ENCODE results near the gene SSRP1.

The SSRP1 gene

GRCh38 chr11:57359896-57360690 is 24.4 kb upstream of the SSRP1 start:
- DNase-seq, result no peak

DNA sequence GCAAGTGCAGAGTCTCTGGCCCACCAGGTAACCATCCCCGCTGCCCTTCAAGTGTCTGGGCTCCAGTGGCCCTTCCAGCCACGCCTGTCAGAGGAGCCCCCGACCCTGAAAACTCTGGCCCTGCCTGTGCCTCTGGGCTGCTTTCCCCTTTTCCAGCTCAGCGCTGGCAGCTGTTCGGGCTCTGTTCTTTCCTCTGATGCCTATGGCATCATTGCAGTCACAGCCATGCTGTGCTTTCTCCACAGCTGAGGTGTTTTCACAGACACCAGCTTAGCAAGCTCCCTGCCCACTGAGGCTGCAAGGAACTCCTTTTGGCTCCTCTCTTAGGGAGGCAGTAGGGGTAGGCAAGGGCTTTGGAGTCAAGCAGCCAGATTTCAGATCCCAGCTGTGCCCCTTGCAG is 23.7 kb upstream of the SSRP1 start:
- no peak for DNase-seq

DNA sequence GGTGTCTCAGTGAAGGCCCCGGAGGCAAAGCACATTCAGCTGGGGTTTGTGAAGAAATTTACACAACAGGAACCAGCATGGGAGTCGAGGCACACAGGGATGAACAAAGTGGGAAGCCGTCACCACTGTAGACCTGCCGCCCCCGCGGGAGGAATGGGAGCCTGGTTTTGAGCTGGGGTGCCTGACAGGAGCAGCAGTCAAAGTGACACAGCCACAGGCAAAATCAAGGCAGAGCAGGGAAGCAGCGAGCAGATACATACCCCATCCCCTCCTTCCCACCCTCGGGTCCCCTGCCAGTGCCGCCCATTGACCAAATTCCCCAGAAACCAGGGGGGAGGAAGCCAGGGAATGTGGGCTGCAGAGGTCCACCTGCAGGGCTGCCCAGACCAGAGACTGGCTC is 23.3 kb upstream of the SSRP1 start:
- DNase-seq, result no peak

GRCh38 chr11:57358543-57358961 is 22.9 kb upstream of the SSRP1 start:
- peak in 1 of 2 donors; percentile 41 for DNase-seq

DNA sequence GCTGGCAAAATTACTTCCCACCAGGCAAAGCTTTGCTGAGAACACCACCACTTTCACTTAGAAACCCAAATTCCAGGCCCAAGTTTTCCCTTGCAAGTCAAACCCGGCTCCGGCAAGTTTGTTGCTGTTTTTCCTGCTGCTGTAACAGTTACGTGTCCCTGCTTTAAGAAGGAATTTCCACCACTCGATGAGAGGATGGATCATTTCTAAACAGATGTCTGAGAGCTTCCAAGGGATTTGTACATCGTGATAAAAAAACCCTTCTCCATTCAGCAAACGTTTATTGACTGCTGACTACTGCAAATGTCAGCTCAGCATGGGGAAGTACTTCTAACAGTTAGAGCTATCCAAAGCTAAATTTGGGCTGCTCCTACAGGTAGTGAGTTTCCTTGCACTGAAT is 22.2 kb upstream of the SSRP1 start:
- no peak for DNase-seq

DNA sequence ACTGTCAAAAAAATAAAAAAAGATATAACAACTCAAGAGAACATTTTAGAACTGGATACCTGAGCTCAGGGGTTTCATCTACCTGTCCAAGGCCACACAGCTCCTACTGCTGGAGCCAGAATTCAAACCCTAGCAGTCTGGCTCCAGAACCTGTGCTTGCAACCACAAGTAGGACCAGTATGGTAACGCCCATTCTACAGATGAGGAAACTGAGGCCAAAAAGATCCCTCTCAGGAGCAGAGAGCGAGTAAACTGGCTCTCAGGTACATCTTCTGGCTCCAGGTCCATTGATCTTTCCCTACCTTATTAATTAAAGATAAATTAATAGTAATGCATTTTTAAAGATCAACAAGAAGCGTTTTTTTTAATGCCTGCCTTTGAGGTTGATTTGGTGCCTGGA is 21.6 kb upstream of the SSRP1 start:
- no peak for DNase-seq

DNA sequence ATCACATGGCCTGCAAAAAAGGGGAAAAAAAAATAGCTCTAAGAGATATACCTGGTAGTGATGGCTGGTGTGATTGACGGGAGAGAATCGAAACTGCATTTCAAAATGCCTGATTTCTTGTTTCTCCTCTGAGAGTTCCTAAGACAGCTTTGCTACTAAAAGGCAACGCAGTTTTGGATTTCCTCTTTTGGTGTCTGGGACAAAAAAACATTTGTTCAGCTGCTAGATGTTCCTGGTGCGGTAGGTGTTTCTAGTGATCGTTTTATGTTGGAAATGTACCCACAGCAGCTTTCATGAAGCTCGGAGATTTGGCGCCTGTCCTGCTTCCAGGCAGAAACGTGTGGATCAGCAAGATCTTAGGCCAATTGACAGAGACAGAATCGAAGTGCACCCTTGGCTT is 20.6 kb upstream of the SSRP1 start:
- DNase-seq, result peak; percentile 35 to 52

GRCh38 chr11:57354699-57355098 is 19.0 kb upstream of the SSRP1 start:
- DNase-seq, result peak in 1 of 2 donors; percentile 55

DNA sequence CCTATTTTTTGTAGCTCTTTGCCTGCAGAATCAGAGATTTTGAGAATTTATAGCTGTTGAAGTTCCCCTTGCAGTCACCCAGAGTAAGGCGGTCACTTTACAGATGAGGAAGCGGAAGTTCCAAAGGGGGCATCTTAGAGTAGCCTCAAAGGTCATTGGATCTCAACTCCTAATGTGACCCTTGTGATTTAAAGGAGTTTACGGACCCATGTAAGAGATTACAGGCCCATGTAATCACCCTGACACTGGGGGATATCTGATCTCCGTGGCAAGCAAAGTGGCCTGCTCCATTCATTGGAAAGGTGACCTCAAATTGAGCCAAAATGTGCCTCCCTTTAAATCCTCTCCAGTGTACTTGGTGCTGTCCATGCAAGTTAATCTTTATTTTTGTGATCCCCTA is 18.2 kb upstream of the SSRP1 start:
- peak; percentile 42 to 52 for DNase-seq

- no peak for DNase-seq
Measured at GRCh38 chr11:57353446-57353845, 17.8 kb upstream of the SSRP1 start.

- DNase-seq, result no peak
Measured at GRCh38 chr11:57353036-57353435, 17.3 kb upstream of the SSRP1 start.

DNA sequence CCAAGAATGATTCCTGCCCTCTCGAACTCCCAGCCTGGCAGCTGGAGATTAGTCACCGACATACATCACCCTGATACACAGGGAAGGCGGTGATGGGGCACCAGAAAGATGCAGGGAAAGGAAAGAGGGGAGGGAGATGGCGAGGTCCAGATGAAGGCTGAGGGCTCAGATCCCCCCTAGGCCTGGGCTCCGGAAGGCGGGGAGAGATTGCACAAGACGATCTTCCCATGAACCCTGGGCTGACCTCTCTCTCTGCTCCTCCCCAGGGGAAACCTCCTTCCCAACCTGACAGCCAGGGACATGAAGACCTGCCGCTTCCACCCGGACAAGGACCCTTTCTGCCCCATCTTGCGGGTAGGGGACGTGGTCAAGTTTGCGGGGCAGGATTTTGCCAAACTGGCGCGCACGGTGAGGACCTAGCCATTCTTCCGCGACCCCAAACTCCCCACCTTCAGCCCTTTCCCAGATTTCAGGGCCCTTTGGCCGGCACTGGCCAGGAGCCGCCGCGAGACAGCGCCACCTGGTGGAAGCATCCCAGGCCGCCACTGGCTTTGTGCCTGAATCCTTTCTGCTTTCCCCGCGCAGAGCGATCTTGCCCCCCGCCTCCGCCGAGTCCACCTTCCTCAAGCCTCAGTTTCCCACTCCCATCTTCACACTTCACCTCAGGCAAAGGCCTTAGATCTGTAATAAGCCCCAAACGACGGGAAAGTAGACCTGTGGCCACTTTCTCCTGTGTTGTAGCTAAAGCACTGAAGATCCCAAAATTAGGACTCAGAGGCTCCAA is 14.0 kb upstream of the SSRP1 start:
- peak in 1 of 2 donors; percentile 71 for DNase-seq

DNA sequence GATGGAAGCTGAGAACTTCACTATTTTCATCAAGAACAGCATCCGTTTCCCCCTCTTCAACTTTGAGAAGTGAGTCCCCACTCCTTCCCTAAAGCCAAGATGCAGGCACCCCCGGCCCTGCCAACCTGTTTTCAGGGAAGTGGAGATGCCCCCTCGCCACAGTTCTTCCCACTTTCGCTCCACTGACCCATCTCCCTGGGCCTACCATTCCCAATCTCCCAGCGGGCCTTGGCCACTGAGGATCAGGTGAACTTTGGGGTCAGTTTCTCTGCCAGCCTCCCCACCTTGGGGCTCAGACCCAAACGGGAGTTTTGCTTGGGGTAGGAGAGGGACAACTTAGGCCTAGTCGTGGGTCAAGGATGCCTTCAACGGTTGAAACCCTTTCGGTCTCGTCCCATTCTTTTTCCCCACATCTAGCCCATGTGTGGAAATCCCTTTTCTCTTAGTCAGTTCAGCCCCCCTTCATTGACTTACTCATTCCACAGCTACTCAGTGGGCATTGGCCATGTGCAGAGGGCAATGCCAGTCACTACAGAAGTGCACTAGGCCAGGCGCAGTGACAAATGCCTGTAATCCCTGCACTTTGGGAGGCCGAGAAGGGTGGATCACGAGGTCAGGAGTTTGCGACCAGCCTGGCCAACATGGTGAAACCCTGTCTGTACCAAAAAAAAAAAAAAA is 13.1 kb upstream of the SSRP1 start:
- DNase-seq, result no peak

DNA sequence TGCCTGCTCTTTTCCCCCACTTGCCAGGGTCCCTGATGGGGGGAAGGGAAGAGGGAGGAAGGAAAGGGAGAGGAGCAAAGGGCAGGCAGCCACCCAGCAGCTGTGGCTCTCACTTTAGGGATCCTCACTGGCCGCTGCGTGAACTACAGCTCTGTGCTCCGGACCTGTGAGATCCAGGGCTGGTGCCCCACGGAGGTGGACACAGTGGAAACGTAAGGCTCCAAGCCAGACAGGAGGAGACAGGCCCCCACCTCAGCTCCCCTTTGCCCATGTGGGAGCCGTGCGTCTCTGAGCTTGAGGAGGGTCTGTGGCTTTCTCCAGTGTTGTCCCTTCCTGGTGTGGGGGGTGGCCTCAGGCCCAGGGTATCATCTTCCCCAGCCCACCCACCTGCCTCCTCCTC is 12.4 kb upstream of the SSRP1 start:
- no peak for DNase-seq

- no peak for DNase-seq
Measured at GRCh38 chr11:57347336-57347735, 11.6 kb upstream of the SSRP1 start.

- peak in 1 of 2 donors; percentile 91 for DNase-seq
Measured at GRCh38 chr11:57345555-57346211, 10.0 kb upstream of the SSRP1 start.

- no peak for DNase-seq
Measured at GRCh38 chr11:57344826-57345225, 9.1 kb upstream of the SSRP1 start.

DNA sequence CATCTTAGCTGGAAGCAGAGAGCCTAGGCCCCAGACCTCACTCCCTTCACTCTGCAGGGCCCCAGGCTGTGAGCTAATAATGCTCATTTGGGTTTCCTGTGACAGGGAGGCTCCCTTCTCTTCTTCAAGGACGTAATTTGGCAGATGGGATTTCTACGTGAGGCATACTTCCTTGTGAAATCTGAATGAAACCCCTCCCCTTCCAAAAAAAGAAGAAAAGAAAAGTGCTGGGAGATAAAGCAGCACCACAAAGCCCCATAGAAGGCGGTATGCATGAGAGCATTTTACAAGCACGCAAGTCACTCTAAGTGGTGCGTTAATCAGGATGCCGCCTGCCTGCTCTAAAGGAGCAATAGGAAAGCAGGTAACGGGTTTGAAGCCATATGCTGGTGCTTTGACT is 8.1 kb upstream of the SSRP1 start:
- no peak for DNase-seq

GRCh38 chr11:57342702-57343101 is 7.0 kb upstream of the SSRP1 start:
- DNase-seq, result no peak

- no peak for DNase-seq
Measured at GRCh38 chr11:57341250-57341808, 5.6 kb upstream of the SSRP1 start.

- no peak for DNase-seq
Measured at GRCh38 chr11:57340039-57340615, 4.4 kb upstream of the SSRP1 start.

GRCh38 chr11:57339328-57339727 is 3.6 kb upstream of the SSRP1 start:
- DNase-seq, result no peak
